NCI-H2196 (cell line): Measurements from ENCODE around the gene ADAMTS17.

Experiments
- DNase-seq: peaks from one replicate; lab custom pipeline; 2025; ENCODE audit not compliant: unreplicated experiment; lab: John Stamatoyannopoulos, UW

Gene ADAMTS17

GRCh38 chr15:100058458-100058857, 283.3 kb downstream of the ADAMTS17 start:
- no peak for DNase-seq

- DNase-seq = no peak
These were observed 284.5 kb downstream of the ADAMTS17 start for GRCh38 chr15:100057281-100057680.

GRCh38 chr15:100056411-100057072, 285.2 kb downstream of the ADAMTS17 start:
- no peak for DNase-seq

- DNase-seq = no peak
These were observed 286.0 kb downstream of the ADAMTS17 start for GRCh38 chr15:100055821-100056220.

GRCh38 chr15:100054539-100054938, 287.2 kb downstream of the ADAMTS17 start:
- DNase-seq = no peak

GRCh38 chr15:100053474-100054121, 288.2 kb downstream of the ADAMTS17 start:
- no peak for DNase-seq

- no peak for DNase-seq
These were observed 288.9 kb downstream of the ADAMTS17 start for GRCh38 chr15:100052716-100053473.

- no peak for DNase-seq
These were observed 290.6 kb downstream of the ADAMTS17 start for GRCh38 chr15:100050877-100051786.

GRCh38 chr15:100049936-100050876, 291.6 kb downstream of the ADAMTS17 start:
- no peak for DNase-seq

- no peak for DNase-seq
These were observed 292.3 kb downstream of the ADAMTS17 start for GRCh38 chr15:100049483-100049882.

- DNase-seq = no peak
These were observed 293.0 kb downstream of the ADAMTS17 start for GRCh38 chr15:100048736-100049135.

GRCh38 chr15:100043692-100044091, 298.1 kb downstream of the ADAMTS17 start:
- DNase-seq = no peak

- DNase-seq = no peak
These were observed 298.6 kb downstream of the ADAMTS17 start for GRCh38 chr15:100043068-100043641.

- no peak for DNase-seq
These were observed 299.2 kb downstream of the ADAMTS17 start for GRCh38 chr15:100042558-100042957.

- no peak for DNase-seq
These were observed 300.5 kb downstream of the ADAMTS17 start for GRCh38 chr15:100041127-100041828.

- DNase-seq = no peak
These were observed 301.8 kb downstream of the ADAMTS17 start for GRCh38 chr15:100039994-100040393.

GRCh38 chr15:100038736-100039135, 303.0 kb downstream of the ADAMTS17 start:
- DNase-seq = no peak

- no peak for DNase-seq
These were observed 303.9 kb downstream of the ADAMTS17 start for GRCh38 chr15:100037901-100038300.

- no peak for DNase-seq
These were observed 305.8 kb downstream of the ADAMTS17 start for GRCh38 chr15:100036015-100036414.
